Vagina (tissue), 2 donors: ENCODE results near the gene PRRG2. TPM values are rescaled to one million over a fixed set of nuclear protein-coding genes. Genes with fewer than 3 reads are reported as not detected.

ENCODE experiments used
- DNase-seq, 2 donors: peaks; one replicate each; pipeline ENCODE4 v3.0.0-alpha.2; 2017; ENCODE audit errors: extremely low spot score in 2 of 2
- H3K27ac ChIP-seq: fragments of 200-600 bp; sonication (generic); one replicate; pipeline ENCODE4 v1.5.1; 2019
- H3K27me3 ChIP-seq: fragments of 200-600 bp; sonication (generic); one replicate; pipeline ENCODE4 v1.5.1; 2019
- H3K36me3 ChIP-seq, 2 donors: fragments of 200-600 bp; sonication (generic); one replicate each; pipeline ENCODE4 v1.5.1; 2017 to 2019
- H3K4me1 ChIP-seq: fragments of 200-600 bp; sonication (generic); one replicate; pipeline ENCODE4 v1.5.1; 2019
- H3K4me3 ChIP-seq, 2 donors: fragments of 200-600 bp; sonication (generic); 1 replicate in 1 of 2; 2 replicates in 1 of 2; pipeline ENCODE4 v1.5.1; 2016 to 2019
- H3K9me3 ChIP-seq: fragments of 200-600 bp; sonication (generic); one replicate; pipeline ENCODE4 v1.5.1; 2019
- POLR2A ChIP-seq, 2 donors: fragments of 450-650 bp; IDR thresholded peaks; one replicate each; pipeline ENCODE4 v1.6.1; 2017; ENCODE audit warnings: antibody characterized with exemption in 2 of 2, mild to moderate bottlenecking in 2 of 2, moderate library complexity in 2 of 2
- POLR2AphosphoS5 ChIP-seq, 2 donors: sonication (generic); formaldehyde crosslinking; IDR thresholded peaks; one replicate each; pipeline ENCODE4 v1.9.0; 2017; ENCODE audit warnings: antibody characterized with exemption in 2 of 2, mild to moderate bottlenecking in 2 of 2, low read depth in 1 of 2; ENCODE audit not compliant: insufficient read depth in 1 of 2
- intact Hi-C: fragments of 100-400 bp; cut with DNase I; formaldehyde crosslinking; loops from one replicate; pipeline ENCODE4 v1.15.1; 2023
- total RNA-seq: library from RNA; depleted of rRNA; stranded (reverse); fragments of >200 nt; gene quantifications from one replicate; pipeline ENCODE4 v1.2.3, GENCODE V29; 2016
- TF ChIP-seq, protein P1 (sequence below), 3 experiments: fragments of 450-650 bp in 2 of 3; fragments of 200-600 bp in 1 of 3; sonication (generic) in 1 of 3; IDR thresholded peaks; one replicate each; pipeline ENCODE4 v1.5.1; 2017 to 2019; ENCODE audit warnings: antibody characterized with exemption in 3 of 3, mild to moderate bottlenecking in 2 of 3, moderate library complexity in 2 of 3

PRRG2 gene
- total RNA-seq, 1 donor from 2014 or later: 5.4 TPM

DNA sequence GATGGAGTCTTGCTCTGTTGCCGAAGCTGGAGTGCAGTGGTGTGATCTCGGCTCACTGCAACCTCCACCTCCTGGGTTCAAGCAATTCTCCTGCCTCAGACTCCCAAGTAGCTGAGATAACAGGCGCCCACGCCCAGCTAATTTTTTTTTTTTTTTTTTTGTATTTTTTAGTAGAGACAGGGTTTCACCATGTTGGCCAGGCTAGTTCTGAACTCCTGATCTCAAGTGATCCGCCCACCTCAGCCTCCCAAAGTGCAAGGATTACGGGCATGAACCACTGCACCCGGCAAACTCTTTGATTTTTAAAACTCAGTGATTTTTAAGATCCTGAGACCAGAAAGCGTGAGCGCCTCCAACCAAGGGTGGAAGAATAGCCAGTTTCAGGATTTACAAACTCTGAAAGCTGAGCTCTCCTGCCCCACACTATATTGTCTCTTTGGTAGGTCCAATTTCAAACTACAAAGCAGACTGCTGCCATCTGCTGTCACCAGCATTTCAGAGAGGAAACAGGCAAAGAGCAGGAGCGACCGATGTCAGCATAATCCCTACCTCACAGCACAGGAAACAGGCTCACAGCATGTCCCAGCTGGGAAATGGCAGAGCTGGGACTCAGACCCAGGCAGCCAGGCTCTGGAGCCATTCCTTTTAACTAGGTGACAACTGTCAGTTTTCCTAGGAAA lies 10.0 kb upstream of the PRRG2 start:
- intact Hi-C loops: no loop called here
- no peak for TF ChIP-seq POLR2A (IDR thresholded peaks at IDR 0.05)
- TF ChIP-seq, protein P1, sequence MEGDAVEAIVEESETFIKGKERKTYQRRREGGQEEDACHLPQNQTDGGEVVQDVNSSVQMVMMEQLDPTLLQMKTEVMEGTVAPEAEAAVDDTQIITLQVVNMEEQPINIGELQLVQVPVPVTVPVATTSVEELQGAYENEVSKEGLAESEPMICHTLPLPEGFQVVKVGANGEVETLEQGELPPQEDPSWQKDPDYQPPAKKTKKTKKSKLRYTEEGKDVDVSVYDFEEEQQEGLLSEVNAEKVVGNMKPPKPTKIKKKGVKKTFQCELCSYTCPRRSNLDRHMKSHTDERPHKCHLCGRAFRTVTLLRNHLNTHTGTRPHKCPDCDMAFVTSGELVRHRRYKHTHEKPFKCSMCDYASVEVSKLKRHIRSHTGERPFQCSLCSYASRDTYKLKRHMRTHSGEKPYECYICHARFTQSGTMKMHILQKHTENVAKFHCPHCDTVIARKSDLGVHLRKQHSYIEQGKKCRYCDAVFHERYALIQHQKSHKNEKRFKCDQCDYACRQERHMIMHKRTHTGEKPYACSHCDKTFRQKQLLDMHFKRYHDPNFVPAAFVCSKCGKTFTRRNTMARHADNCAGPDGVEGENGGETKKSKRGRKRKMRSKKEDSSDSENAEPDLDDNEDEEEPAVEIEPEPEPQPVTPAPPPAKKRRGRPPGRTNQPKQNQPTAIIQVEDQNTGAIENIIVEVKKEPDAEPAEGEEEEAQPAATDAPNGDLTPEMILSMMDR (IDR thresholded peaks at IDR 0.05): no peak
- no peak for TF ChIP-seq POLR2AphosphoS5 (IDR thresholded peaks at IDR 0.05; ENCODE audit: insufficient read depth in 1 of 2, low read depth in 1 of 2)
- H3K36me3 ChIP-seq: peaks cover 0 to 13% of the 10 kb centered on the region in 2 donors
- no peak for DNase-seq
- H3K4me3 ChIP-seq: no peak overlapping the region
- H3K27me3 ChIP-seq: no peaks in the 10 kb centered on the region
- H3K4me1 ChIP-seq: peaks cover 28% of the 10 kb centered on the region
- no peaks in the 10 kb centered on the region for H3K9me3 ChIP-seq
- H3K27ac ChIP-seq: peak overlapping the region; percentile 69

DNA sequence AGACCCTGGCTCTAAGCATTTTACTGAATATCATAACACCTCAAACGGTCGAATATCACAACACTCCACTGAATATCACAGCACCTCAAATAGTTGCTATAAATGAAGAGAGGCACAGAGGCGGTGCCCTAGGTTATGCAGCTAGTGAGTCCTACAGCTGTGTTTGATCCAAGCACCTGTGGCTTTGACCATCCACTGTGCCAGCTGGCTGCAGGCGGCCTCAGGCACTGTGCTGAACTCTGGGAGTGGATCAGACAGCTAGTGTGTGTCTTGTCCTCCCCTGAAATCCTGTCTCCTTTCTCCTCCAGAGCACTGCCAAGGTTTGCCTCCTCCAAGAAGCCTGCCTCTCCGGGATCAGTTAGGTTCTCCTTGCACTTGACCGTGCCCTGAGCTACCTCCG lies 8.1 kb upstream of the PRRG2 start:
- TF ChIP-seq, protein P1 (IDR thresholded peaks at IDR 0.05): no peak
- TF ChIP-seq POLR2AphosphoS5 (IDR thresholded peaks at IDR 0.05; ENCODE audit: insufficient read depth in 1 of 2, low read depth in 1 of 2): no peak
- TF ChIP-seq POLR2A (IDR thresholded peaks at IDR 0.05): no peak

DNA sequence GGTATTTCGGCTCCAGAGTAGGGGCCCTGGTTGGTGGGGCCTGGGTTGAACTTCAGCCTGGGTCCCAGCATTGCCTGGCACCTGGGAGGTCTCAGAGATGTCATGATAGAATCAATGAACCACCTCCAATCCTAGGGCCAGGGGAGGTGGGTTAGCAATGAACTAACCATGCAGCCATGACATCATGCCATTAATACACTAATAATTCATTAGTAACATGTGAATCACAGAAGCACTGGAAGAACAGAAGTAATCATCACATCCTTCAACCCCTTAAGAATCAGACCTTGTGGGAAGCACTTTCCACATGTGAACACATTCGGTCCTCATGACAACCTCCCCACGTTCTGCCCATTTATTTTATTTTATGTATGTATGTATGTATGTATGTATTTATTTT lies 7.7 kb upstream of the PRRG2 start:
- Histone ChIP-seq H3K9me3 (no peaks in the 10 kb centered on the region), H3K4me3 (no peak overlapping the region), H3K27me3 (no peaks in the 10 kb centered on the region), H3K27ac (no peak overlapping the region), H3K4me1 (peaks cover 19% of the 10 kb centered on the region), H3K36me3 (peaks cover 0 to 16% of the 10 kb centered on the region in 2 donors)
- intact Hi-C loops: no loop called here
- TF ChIP-seq POLR2AphosphoS5 (IDR thresholded peaks at IDR 0.05; ENCODE audit: insufficient read depth in 1 of 2, low read depth in 1 of 2) (no peak), POLR2A (IDR thresholded peaks at IDR 0.05) (no peak)
- TF ChIP-seq, protein P1 (IDR thresholded peaks at IDR 0.05): no peak
- no peak for DNase-seq

More for the DNA sequence above, 8.1 kb upstream of the PRRG2 start:
- intact Hi-C loops: no loop called here
- Histone ChIP-seq H3K4me1 (peaks cover 19% of the 10 kb centered on the region), H3K36me3 (peaks cover 0 to 16% of the 10 kb centered on the region in 2 donors), H3K9me3 (no peaks in the 10 kb centered on the region), H3K27ac (no peak overlapping the region), H3K4me3 (no peak overlapping the region), H3K27me3 (no peaks in the 10 kb centered on the region)
- DNase-seq: no peak

DNA sequence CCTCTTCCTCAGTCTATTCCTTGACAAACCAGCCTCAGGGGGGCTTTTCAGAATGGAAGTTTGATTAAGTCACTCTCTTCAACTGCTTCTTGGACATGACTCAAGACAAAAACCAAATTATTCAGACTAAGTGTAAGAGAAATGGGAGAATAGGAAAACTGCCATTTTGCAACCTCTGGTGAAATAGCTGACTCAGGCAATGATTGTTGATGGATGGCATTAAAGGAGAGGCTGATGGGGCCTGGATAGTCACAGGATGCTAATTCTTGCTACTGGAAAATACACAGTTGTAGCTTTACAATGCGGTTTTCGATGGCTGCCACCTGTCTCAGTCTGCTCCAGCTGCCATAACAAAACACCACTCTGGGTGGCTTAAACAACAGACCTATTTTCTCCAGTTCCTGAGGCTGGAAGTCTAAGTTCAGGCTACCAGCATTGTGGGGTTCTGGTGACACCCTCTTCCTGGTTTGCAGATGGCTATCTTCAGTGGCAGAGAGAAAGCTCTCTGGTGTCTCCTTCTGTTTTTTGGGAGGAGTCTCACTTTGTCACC lies 6.8 kb upstream of the PRRG2 start:
- peaks cover 23% of the 10 kb centered on the region for H3K4me1 ChIP-seq
- H3K4me3 ChIP-seq: no peak overlapping the region
- no peaks in the 10 kb centered on the region for H3K9me3 ChIP-seq
- peaks cover 0 to 16% of the 10 kb centered on the region in 2 donors for H3K36me3 ChIP-seq
- DNase-seq: no peak
- H3K27ac ChIP-seq: no peak overlapping the region
- TF ChIP-seq POLR2A (IDR thresholded peaks at IDR 0.05) (no peak), POLR2AphosphoS5 (IDR thresholded peaks at IDR 0.05; ENCODE audit: insufficient read depth in 1 of 2, low read depth in 1 of 2) (no peak)
- TF ChIP-seq, protein P1 (IDR thresholded peaks at IDR 0.05): no peak
- H3K27me3 ChIP-seq: no peaks in the 10 kb centered on the region
- intact Hi-C loops: no loop called here

DNA sequence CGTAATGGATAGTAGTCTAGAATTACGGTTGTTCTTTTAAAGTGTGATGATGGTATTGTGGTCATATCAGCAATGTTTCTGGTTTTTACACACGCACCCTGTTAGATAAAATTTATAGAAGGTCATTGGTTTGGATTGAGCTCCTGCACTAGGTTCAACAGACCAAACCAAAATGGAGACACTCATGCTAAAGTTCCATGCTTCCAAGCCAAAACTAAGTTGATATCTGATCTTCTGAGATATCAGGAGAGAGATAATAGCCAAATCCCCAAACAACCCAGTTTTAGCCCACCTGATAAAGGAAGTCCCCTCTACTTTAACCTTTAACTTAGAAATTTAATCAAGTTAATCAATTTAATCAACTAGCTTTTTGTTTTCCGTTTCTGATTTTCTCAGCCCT lies 1.9 kb upstream of the PRRG2 start:
- peaks cover 0 to 16% of the 10 kb centered on the region in 2 donors for H3K36me3 ChIP-seq
- intact Hi-C loops: no loop called here
- TF ChIP-seq, protein P1 (IDR thresholded peaks at IDR 0.05): no peak
- TF ChIP-seq POLR2A (IDR thresholded peaks at IDR 0.05) (no peak), POLR2AphosphoS5 (IDR thresholded peaks at IDR 0.05; ENCODE audit: insufficient read depth in 1 of 2, low read depth in 1 of 2) (no peak)
- no peaks in the 10 kb centered on the region for H3K9me3 ChIP-seq
- no peak overlapping the region for H3K27ac ChIP-seq
- H3K4me1 ChIP-seq: peaks cover 17% of the 10 kb centered on the region
- H3K27me3 ChIP-seq: no peaks in the 10 kb centered on the region
- peak overlapping the region; percentile 77 to 83 for H3K4me3 ChIP-seq
- DNase-seq: no peak
